RPMI7951 (cell line): Measurements from ENCODE around the gene ASTN1. TPM values are rescaled to one million over a fixed set of nuclear protein-coding genes. Genes with fewer than 3 reads are reported as not detected.

Experiments
- DNase-seq: peaks from one replicate; pipeline ENCODE4 v3.0.0-alpha.2; 2012; ENCODE audit warnings: low read depth
- total RNA-seq: library from RNA; depleted of rRNA; stranded (reverse); fragments of >200 nt; shearing (Covaris generic); gene quantifications from 2 replicates; pipeline ENCODE4 v1.2.3, GENCODE V29; 2014

The ASTN1 gene
- total RNA-seq, 1 experiment from 2014 or later: not detected

GRCh38 chr1:177163844-177164379 is 600 bp downstream of the ASTN1 start:
- DNase-seq: no peak

- no peak for DNase-seq
Measured at GRCh38 chr1:177162243-177162642, 2.3 kb downstream of the ASTN1 start.

- no peak for DNase-seq
Measured at GRCh38 chr1:177146499-177146898, 18.0 kb downstream of the ASTN1 start.

GRCh38 chr1:177145106-177146070 is 19.1 kb downstream of the ASTN1 start:
- DNase-seq: no peak

GRCh38 chr1:177142791-177143271 is 21.7 kb downstream of the ASTN1 start:
- no peak for DNase-seq

GRCh38 chr1:177142010-177142409 is 22.5 kb downstream of the ASTN1 start:
- DNase-seq: no peak

- DNase-seq: no peak
Measured at GRCh38 chr1:177138347-177138746, 26.2 kb downstream of the ASTN1 start.

- no peak for DNase-seq
Measured at GRCh38 chr1:177137814-177138213, 26.7 kb downstream of the ASTN1 start.

- no peak for DNase-seq
Measured at GRCh38 chr1:177135250-177135649, 29.3 kb downstream of the ASTN1 start.

- no peak for DNase-seq
Measured at GRCh38 chr1:177133977-177134538, 30.5 kb downstream of the ASTN1 start.

GRCh38 chr1:177132141-177132540 is 32.4 kb downstream of the ASTN1 start:
- DNase-seq: no peak

GRCh38 chr1:177131723-177132122 is 32.8 kb downstream of the ASTN1 start:
- DNase-seq: no peak

GRCh38 chr1:177130451-177130945 is 34.0 kb downstream of the ASTN1 start:
- no peak for DNase-seq

GRCh38 chr1:177128665-177129281 is 35.7 kb downstream of the ASTN1 start:
- DNase-seq: no peak

GRCh38 chr1:177126267-177126666 is 38.2 kb downstream of the ASTN1 start:
- DNase-seq: no peak

GRCh38 chr1:177124577-177125278 is 39.8 kb downstream of the ASTN1 start:
- DNase-seq: no peak

GRCh38 chr1:177122461-177123251 is 41.9 kb downstream of the ASTN1 start:
- DNase-seq: no peak

GRCh38 chr1:177119311-177119710 is 45.2 kb downstream of the ASTN1 start:
- no peak for DNase-seq

GRCh38 chr1:177118901-177119300 is 45.6 kb downstream of the ASTN1 start:
- no peak for DNase-seq

GRCh38 chr1:177116941-177117340 is 47.6 kb downstream of the ASTN1 start:
- DNase-seq: no peak
